ENCODE measurements around the gene RPS4Y1.

Gene RPS4Y1

DNA sequence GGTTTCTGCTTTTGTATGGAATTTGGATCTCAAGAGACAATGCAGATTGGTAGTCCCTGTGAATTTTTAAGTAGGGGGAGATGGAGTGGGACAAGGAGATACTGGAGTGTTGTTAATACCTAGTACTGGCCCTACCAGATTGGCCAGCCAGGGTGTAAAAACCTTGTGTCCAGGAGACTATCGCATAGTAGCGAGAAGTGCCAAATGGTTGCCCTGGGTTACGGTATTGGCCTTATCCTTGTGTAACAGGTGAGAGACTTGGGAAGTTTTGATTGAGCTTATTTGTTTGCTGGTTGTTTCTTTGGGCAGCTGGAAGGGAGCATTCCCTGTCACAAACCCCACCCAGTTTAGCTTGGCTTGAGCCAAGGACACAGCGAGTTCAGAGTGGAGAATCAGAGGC lies 5.4 kb downstream of the RPS4Y1 start:
- no peak overlapping the region for H3K4me3 ChIP-seq
- H3K9me3 ChIP-seq (replicated peaks in 1 of 11) = no peaks in the 10 kb centered on the region
- no peaks in the 10 kb centered on the region for H3K4me1 ChIP-seq
- no peak overlapping the region for H3K27ac ChIP-seq
- H3K36me3 ChIP-seq = no peaks in the 10 kb centered on the region
- no peak for TF ChIP-seq Cebpa-rat (IDR thresholded peaks at IDR 0.05)
- H3K9ac ChIP-seq = no peak overlapping the region
- no peak overlapping the region for H3K4me2 ChIP-seq
- no peaks in the 10 kb centered on the region for H4K20me1 ChIP-seq
- no peaks in the 10 kb centered on the region for H3K27me3 ChIP-seq

DNA sequence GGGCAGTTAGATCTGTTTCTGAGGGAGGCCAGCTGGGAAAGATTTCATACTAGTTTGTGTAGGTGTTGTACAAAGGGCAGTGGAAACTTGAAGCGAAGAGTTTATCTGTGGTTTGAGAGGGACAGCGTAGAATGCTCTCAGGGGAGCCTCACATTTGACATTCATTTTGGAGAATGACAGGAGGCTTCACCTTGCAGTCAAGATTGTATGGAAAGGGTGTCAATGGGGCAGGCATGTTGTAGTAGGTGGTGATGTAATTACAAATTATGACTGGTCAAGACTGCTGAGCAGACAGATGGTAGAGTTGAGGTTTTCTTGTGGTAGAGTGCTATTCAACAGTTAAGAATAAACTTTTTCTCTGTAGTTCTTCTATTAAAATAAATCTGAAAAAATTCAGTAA lies 7.0 kb downstream of the RPS4Y1 start:
- Histone ChIP-seq H3K27ac (no peak overlapping the region), H3K36me3 (no peaks in the 10 kb centered on the region), H3K27me3 (no peaks in the 10 kb centered on the region), H3K9me3 (replicated peaks in 1 of 11) (no peaks in the 10 kb centered on the region), H3K4me1 (no peaks in the 10 kb centered on the region), H3K4me2 (no peak overlapping the region), H3K4me3 (no peak overlapping the region), H3K9ac (no peak overlapping the region), H4K20me1 (no peaks in the 10 kb centered on the region)
- TF ChIP-seq Cebpa-rat (IDR thresholded peaks at IDR 0.05) = no peak

DNA sequence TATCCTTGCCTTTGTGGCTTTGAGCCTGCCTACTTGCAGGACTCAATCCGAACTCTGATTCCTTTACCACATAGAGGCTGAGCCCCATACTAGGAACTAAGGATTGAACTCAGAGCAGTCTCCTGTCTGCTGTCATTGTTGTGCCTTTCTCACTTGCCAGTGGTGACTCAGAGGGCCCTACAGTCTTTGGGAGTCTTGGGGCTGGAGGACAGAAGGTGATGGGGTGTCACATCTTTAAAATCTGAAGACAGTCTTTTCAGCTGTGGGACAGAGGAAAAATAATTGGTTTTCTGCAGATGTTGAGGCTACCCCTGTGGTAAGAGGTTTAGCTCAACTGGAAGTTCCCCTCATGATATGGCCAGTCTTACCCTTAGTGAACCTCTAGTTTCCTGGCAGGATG lies 8.0 kb downstream of the RPS4Y1 start:
- Histone ChIP-seq H3K27ac (no peak overlapping the region), H3K36me3 (no peaks in the 10 kb centered on the region), H3K4me2 (no peak overlapping the region), H3K9me3 (replicated peaks in 1 of 11) (no peaks in the 10 kb centered on the region), H3K4me3 (no peak overlapping the region), H4K20me1 (no peaks in the 10 kb centered on the region), H3K9ac (no peak overlapping the region), H3K27me3 (no peaks in the 10 kb centered on the region), H3K4me1 (no peaks in the 10 kb centered on the region)
- TF ChIP-seq Cebpa-rat (IDR thresholded peaks at IDR 0.05) = no peak

DNA sequence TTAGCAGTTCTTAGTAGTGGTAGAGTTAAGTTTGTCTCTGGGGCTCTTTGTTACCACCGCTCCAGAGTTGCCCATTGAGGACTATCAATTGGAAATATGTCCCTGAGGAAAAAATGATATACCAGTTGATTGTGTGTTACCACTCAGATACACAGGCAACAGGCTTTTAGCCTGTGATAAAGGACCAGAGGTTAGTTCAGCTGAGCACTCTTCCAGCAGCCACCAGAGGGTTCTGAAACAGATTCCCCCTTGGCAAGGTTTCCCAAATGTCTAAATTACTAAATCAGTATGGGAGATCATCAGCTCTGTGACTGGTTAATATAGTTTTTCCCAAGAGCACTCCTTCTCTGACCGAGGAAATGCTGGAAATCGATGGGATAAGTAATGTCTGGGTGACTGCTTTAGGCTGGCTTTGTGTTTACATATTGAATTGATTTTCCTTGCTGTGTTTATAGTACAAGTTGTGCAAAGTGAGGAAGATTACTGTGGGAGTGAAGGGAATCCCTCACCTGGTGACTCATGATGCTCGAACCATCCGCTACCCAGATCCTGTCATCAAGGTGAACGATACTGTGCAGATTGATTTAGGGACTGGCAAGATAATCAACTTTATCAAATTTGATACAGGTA lies 12.9 kb downstream of the RPS4Y1 start:
- no peaks in the 10 kb centered on the region for H4K20me1 ChIP-seq
- H3K36me3 ChIP-seq = no peaks in the 10 kb centered on the region
- no peak overlapping the region for H3K27ac ChIP-seq
- no peaks in the 10 kb centered on the region for H3K27me3 ChIP-seq
- H3K4me3 ChIP-seq = no peak overlapping the region
- H3K4me2 ChIP-seq = no peak overlapping the region
- no peaks in the 10 kb centered on the region for H3K9me3 ChIP-seq (replicated peaks in 1 of 11)
- no peak for TF ChIP-seq Cebpa-rat (IDR thresholded peaks at IDR 0.05)
- H3K9ac ChIP-seq = no peak overlapping the region
- no peaks in the 10 kb centered on the region for H3K4me1 ChIP-seq

DNA sequence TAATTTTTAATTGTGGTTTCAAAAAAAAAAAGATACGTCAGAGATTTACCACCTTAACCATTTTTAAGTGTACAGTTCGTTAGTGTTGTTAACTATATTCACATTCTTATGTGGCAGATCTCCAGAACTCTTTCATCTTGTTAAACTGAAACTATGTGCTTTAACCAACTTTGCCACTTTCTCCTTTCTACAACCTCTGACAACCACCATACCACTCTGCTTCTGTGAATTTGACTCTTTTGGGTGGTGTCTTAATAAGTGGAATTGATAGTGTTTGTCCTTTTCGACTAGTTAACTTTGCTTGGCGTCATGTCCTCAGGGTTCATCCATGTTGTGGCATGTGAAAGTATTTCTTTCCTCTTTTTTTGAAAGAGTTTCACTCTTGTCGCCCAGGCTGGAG lies 15.7 kb downstream of the RPS4Y1 start:
- Histone ChIP-seq H3K36me3 (no peaks in the 10 kb centered on the region), H3K27ac (no peak overlapping the region), H3K4me2 (no peak overlapping the region), H3K4me1 (no peaks in the 10 kb centered on the region), H4K20me1 (no peaks in the 10 kb centered on the region), H3K4me3 (no peak overlapping the region), H3K27me3 (no peaks in the 10 kb centered on the region), H3K9me3 (replicated peaks in 1 of 11) (no peaks in the 10 kb centered on the region), H3K9ac (no peak overlapping the region)
- TF ChIP-seq Cebpa-rat (IDR thresholded peaks at IDR 0.05) = no peak

DNA sequence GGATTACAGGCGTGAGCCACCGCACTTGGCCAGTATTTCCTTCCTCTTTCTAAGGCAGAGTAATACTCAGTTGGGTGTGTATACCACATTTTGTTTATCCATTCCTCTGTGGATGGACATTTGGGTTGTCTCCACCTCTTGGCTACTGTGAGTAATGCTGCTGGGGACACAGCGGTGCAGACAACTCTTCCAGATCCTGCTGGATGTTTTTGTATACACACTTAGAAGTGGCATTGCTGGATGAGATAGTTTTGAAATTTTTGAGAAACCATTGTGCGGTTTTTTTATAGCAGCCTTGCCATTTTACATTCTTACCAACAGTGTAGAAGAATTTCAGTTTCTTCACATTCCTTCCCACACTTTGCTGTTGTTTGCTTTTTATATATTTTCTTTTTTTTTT lies 16.3 kb downstream of the RPS4Y1 start:
- TF ChIP-seq Cebpa-rat (IDR thresholded peaks at IDR 0.05) = no peak
- Histone ChIP-seq H3K27ac (no peak overlapping the region), H3K36me3 (no peaks in the 10 kb centered on the region)

DNA sequence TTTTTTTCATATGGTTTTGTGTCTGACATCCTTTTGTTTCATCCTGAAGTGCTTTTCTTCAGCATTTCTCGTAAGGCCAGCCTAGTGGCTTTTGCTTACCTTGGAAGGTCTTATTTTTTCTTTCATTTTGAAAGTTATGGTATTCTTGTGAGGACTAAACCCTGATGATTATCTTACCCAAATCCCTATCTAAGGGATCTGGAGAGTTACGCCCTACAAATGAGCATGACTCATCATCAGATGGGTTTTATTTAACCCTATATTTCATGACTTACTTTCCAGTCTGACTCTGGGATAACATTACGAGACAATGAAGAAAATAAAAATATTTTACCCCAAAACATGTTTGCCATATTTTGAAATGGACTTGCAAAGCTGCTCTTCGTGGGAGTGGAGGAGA lies 18.4 kb downstream of the RPS4Y1 start:
- Histone ChIP-seq H3K9ac (no peak overlapping the region), H3K4me2 (no peak overlapping the region), H3K9me3 (replicated peaks in 1 of 11) (no peaks in the 10 kb centered on the region), H3K36me3 (no peaks in the 10 kb centered on the region), H4K20me1 (no peaks in the 10 kb centered on the region), H3K4me1 (no peaks in the 10 kb centered on the region), H3K27ac (no peak overlapping the region), H3K4me3 (no peak overlapping the region), H3K27me3 (no peaks in the 10 kb centered on the region)
- no peak for TF ChIP-seq Cebpa-rat (IDR thresholded peaks at IDR 0.05)

More for the DNA sequence above, 16.3 kb downstream of the RPS4Y1 start:
- no peak overlapping the region for H3K4me3 ChIP-seq
- H3K27me3 ChIP-seq = no peaks in the 10 kb centered on the region
- no peak overlapping the region for H3K9ac ChIP-seq
- no peaks in the 10 kb centered on the region for H3K4me1 ChIP-seq
- H3K4me2 ChIP-seq = no peak overlapping the region
- H4K20me1 ChIP-seq = no peaks in the 10 kb centered on the region
- H3K9me3 ChIP-seq (replicated peaks in 1 of 11) = no peaks in the 10 kb centered on the region

DNA sequence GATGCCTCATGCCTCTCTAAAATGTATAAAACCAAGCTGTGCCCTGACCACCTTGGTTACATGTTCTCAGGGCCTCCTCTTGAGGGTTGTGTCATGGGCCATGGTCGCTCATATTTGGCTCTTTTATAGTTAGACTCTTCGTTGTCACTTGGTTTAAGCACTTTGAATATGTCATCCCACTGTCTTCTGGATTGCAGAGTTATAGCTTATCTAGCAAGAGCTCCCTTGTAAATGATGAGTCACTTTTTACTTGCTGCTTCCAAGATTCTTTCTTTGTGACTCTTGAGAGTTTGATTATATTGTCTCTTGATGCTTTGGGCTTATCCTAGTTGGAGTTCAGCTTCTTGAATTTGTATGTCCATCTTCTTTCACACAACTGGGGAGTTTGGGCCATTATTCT lies 19.1 kb downstream of the RPS4Y1 start:
- no peak for TF ChIP-seq Cebpa-rat (IDR thresholded peaks at IDR 0.05)
- Histone ChIP-seq H4K20me1 (no peaks in the 10 kb centered on the region), H3K9ac (no peak overlapping the region), H3K36me3 (no peaks in the 10 kb centered on the region), H3K9me3 (replicated peaks in 1 of 11) (no peaks in the 10 kb centered on the region), H3K4me3 (no peak overlapping the region), H3K4me2 (no peak overlapping the region), H3K27ac (no peak overlapping the region), H3K27me3 (no peaks in the 10 kb centered on the region), H3K4me1 (no peaks in the 10 kb centered on the region)

DNA sequence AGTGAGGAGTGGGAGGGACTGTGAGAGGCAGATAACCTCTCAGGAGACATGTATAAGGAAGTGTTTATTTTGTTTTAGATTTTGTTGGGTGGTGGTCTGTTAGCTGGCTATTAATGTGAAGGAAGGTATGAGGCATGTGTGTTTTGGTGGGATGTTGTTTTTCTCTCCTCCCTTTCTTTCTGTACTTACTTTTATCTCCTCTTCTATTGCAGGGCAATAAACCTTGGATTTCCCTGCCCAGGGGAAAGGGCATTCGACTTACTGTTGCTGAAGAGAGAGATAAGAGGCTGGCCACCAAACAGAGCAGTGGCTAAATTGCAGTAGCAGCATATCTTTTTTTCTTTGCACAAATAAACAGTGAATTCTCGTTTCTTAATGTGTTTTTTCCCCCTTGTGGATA lies 25.2 kb downstream of the RPS4Y1 start:
- Histone ChIP-seq H3K4me2 (no peak overlapping the region), H3K4me1 (no peaks in the 10 kb centered on the region), H3K36me3 (no peaks in the 10 kb centered on the region), H3K4me3 (no peak overlapping the region), H4K20me1 (no peaks in the 10 kb centered on the region), H3K9ac (no peak overlapping the region), H3K9me3 (replicated peaks in 1 of 11) (no peaks in the 10 kb centered on the region), H3K27me3 (no peaks in the 10 kb centered on the region), H3K27ac (no peak overlapping the region)
- no peak for TF ChIP-seq Cebpa-rat (IDR thresholded peaks at IDR 0.05)

DNA sequence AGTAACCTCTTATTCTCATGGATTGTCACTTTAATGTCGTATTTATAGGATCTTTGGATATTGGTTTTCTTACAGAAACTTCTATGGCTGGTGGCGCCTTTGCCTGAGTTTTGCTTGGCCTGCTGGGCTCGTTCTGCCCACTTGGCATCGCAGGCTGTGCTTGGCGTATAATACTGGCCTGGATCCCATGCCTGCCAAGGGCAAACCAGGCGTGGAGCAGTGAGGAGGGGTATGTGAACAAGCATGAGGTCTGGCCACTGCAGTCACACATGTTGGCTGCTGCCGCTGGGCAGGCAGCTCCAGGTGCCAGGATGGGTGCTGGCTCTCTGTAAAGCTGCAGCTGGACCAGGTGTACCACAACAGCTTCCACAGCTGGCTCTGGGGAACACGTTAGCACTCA lies 26.1 kb downstream of the RPS4Y1 start:
- H3K27me3 ChIP-seq = no peaks in the 10 kb centered on the region
- H3K4me2 ChIP-seq = no peak overlapping the region
- H3K9me3 ChIP-seq (replicated peaks in 1 of 11) = no peaks in the 10 kb centered on the region
- no peaks in the 10 kb centered on the region for H3K36me3 ChIP-seq
- H3K4me1 ChIP-seq = no peaks in the 10 kb centered on the region
- no peak overlapping the region for H3K27ac ChIP-seq
- TF ChIP-seq Cebpa-rat (IDR thresholded peaks at IDR 0.05) = no peak
- no peaks in the 10 kb centered on the region for H4K20me1 ChIP-seq
- H3K9ac ChIP-seq = no peak overlapping the region
- no peak overlapping the region for H3K4me3 ChIP-seq

Data from BLaER1 treated with 17β-estradiol and CSF1 and Interleukin-3, amounts not matched to agents 10 nM and 100 nM (cell line).